Liver (tissue), 3 donors: ENCODE measurements around the gene MLLT6.

Experiments used
- EGR1 ChIP-seq, 2 donors: IDR thresholded peaks; 2 replicates each; pipeline ENCODE4 v1.6.1; 2016 to 2018; ENCODE audit warnings: antibody characterized with exemption in 2 of 2, low read depth in 2 of 2
- FOXA1 ChIP-seq: IDR thresholded peaks from 2 replicates; pipeline ENCODE4 v1.6.1; 2016; ENCODE audit warnings: antibody characterized with exemption
- FOXA2 ChIP-seq: IDR thresholded peaks from 2 replicates; pipeline ENCODE4 v1.6.1; 2016; ENCODE audit warnings: antibody characterized with exemption
- GABPA ChIP-seq, 2 donors: IDR thresholded peaks in 1 of 2; conservative IDR thresholded peaks in 1 of 2; 2 replicates each; pipeline ENCODE4 v1.6.1; 2016; ENCODE audit warnings: antibody characterized with exemption in 2 of 2, mild to moderate bottlenecking in 1 of 2, moderate library complexity in 1 of 2
- HNF4G ChIP-seq: IDR thresholded peaks from 2 replicates; pipeline ENCODE4 v1.6.1; 2016; ENCODE audit warnings: antibody characterized with exemption
- JUND ChIP-seq, 2 donors: IDR thresholded peaks; 2 replicates each; pipeline ENCODE4 v1.6.1; 2016; ENCODE audit warnings: antibody characterized with exemption in 2 of 2
- RAD21 ChIP-seq, 2 donors: IDR thresholded peaks; 2 replicates each; pipeline ENCODE4 v1.6.1; 2016; ENCODE audit warnings: antibody characterized with exemption in 2 of 2, mild to moderate bottlenecking in 2 of 2
- SP1 ChIP-seq: IDR thresholded peaks from 2 replicates; pipeline ENCODE4 v1.6.1; 2018; ENCODE audit warnings: antibody characterized with exemption, mild to moderate bottlenecking
- TAF1 ChIP-seq: conservative IDR thresholded peaks from 2 replicates; pipeline ENCODE4 v1.6.1; 2016; ENCODE audit warnings: antibody characterized with exemption, mild to moderate bottlenecking
- YY1 ChIP-seq: IDR thresholded peaks from 2 replicates; pipeline ENCODE4 v1.6.1; 2016; ENCODE audit warnings: antibody characterized with exemption, mild to moderate bottlenecking
- TF ChIP-seq, protein P1 (sequence below): fragments of 150-350 bp; IDR thresholded peaks from 2 replicates; pipeline ENCODE4 v1.5.1; 2017; ENCODE audit warnings: improper control_type of control experiment, low read depth, low read length; ENCODE audit not compliant: missing input control
- TF ChIP-seq, protein P2 (sequence below): IDR thresholded peaks from 2 replicates; pipeline ENCODE4 v1.6.1; 2016; ENCODE audit warnings: antibody characterized with exemption, mild to moderate bottlenecking
- TF ChIP-seq, protein P3 (sequence below): IDR thresholded peaks from 2 replicates; pipeline ENCODE4 v1.6.1; 2016; ENCODE audit warnings: antibody characterized with exemption
- donor health status: healthy.
- donor health status: healthy.

DNA sequence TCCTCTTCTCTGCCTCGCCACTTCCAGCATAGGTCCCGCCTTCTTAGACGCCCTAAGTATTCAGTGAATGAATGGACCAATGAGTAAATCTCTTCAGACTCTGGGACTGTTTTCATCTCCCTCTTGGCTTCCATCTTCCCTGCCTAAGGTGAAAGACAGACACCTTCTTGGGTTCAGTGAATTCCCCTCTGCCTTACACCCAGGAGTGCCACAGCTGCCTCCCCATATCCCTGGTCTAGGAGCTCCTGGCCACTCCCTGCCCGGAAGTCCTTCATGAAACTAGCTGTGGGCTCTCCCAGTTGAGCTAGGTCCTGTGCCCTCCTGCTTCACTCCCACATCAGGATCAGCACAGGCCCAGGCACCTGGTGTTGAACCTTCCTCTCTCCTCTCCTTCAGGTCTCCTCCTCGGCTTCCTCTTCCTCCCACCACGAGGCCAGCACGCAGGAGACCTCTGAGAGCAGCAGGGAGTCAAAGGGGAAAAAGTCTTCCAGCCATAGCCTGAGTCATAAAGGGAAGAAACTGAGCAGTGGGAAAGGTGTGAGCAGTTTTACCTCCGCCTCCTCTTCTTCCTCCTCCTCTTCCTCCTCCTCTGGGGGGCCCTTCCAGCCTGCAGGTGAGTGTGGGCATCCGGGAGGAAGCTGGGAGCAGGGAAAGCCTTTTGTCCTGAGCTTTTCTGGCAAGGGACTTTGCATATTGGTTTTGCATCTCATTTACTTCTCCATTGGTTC is 10.3 kb downstream of the MLLT6 start:
- TF ChIP-seq, protein P1, sequence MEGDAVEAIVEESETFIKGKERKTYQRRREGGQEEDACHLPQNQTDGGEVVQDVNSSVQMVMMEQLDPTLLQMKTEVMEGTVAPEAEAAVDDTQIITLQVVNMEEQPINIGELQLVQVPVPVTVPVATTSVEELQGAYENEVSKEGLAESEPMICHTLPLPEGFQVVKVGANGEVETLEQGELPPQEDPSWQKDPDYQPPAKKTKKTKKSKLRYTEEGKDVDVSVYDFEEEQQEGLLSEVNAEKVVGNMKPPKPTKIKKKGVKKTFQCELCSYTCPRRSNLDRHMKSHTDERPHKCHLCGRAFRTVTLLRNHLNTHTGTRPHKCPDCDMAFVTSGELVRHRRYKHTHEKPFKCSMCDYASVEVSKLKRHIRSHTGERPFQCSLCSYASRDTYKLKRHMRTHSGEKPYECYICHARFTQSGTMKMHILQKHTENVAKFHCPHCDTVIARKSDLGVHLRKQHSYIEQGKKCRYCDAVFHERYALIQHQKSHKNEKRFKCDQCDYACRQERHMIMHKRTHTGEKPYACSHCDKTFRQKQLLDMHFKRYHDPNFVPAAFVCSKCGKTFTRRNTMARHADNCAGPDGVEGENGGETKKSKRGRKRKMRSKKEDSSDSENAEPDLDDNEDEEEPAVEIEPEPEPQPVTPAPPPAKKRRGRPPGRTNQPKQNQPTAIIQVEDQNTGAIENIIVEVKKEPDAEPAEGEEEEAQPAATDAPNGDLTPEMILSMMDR = no peak
- TF ChIP-seq SP1 (no peak), GABPA (IDR thresholded peaks at IDR 0.05 in 1 of 2, conservative IDR thresholded peaks at IDR 0.05 in 1 of 2) (no peak), RAD21 (IDR thresholded peaks at IDR 0.05) (no peak), YY1 (no peak), JUND (IDR thresholded peaks at IDR 0.05) (no peak), FOXA2 (no peak), FOXA1 (no peak), TAF1 (no peak), EGR1 (IDR thresholded peaks at IDR 0.05; ENCODE audit: low read depth in 2 of 2) (no peak), HNF4G (no peak)
- TF ChIP-seq, protein P2, sequence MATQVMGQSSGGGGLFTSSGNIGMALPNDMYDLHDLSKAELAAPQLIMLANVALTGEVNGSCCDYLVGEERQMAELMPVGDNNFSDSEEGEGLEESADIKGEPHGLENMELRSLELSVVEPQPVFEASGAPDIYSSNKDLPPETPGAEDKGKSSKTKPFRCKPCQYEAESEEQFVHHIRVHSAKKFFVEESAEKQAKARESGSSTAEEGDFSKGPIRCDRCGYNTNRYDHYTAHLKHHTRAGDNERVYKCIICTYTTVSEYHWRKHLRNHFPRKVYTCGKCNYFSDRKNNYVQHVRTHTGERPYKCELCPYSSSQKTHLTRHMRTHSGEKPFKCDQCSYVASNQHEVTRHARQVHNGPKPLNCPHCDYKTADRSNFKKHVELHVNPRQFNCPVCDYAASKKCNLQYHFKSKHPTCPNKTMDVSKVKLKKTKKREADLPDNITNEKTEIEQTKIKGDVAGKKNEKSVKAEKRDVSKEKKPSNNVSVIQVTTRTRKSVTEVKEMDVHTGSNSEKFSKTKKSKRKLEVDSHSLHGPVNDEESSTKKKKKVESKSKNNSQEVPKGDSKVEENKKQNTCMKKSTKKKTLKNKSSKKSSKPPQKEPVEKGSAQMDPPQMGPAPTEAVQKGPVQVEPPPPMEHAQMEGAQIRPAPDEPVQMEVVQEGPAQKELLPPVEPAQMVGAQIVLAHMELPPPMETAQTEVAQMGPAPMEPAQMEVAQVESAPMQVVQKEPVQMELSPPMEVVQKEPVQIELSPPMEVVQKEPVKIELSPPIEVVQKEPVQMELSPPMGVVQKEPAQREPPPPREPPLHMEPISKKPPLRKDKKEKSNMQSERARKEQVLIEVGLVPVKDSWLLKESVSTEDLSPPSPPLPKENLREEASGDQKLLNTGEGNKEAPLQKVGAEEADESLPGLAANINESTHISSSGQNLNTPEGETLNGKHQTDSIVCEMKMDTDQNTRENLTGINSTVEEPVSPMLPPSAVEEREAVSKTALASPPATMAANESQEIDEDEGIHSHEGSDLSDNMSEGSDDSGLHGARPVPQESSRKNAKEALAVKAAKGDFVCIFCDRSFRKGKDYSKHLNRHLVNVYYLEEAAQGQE = no peak
- TF ChIP-seq, protein P3, sequence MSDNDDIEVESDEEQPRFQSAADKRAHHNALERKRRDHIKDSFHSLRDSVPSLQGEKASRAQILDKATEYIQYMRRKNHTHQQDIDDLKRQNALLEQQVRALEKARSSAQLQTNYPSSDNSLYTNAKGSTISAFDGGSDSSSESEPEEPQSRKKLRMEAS = no peak
